Trophoblast cell (in vitro differentiated cells and primary cell): ENCODE data around the gene AATK.

Experiments
- DNase-seq, 2 donors: peaks; one replicate each; pipeline ENCODE4 v3.0.0-alpha.2; 2016
- H2AFZ ChIP-seq: 2 replicates; pipeline ENCODE4 v1.6.1; 2013; ENCODE audit warnings: low read length, moderate library complexity, mild to moderate bottlenecking; ENCODE audit not compliant: insufficient read depth, poor library complexity
- H2AK5ac ChIP-seq: 2 replicates; pipeline ENCODE4 v1.6.1; 2013; ENCODE audit warnings: mild to moderate bottlenecking, low read length
- H2BK120ac ChIP-seq: 2 replicates; pipeline ENCODE4 v1.6.1; 2013; ENCODE audit warnings: low read length, mild to moderate bottlenecking, moderate library complexity; ENCODE audit not compliant: insufficient read depth, poor library complexity
- H2BK12ac ChIP-seq: 2 replicates; pipeline ENCODE4 v1.6.1; 2013; ENCODE audit warnings: mild to moderate bottlenecking, low read length, moderate library complexity
- H2BK5ac ChIP-seq: 2 replicates; pipeline ENCODE4 v1.6.1; 2013; ENCODE audit warnings: low read length, low read depth, moderate library complexity, mild to moderate bottlenecking; ENCODE audit not compliant: poor library complexity
- H3K14ac ChIP-seq: 2 replicates; pipeline ENCODE4 v1.6.1; 2013; ENCODE audit warnings: mild to moderate bottlenecking, low read length
- H3K18ac ChIP-seq: 2 replicates; pipeline ENCODE4 v1.6.1; 2013; ENCODE audit warnings: mild to moderate bottlenecking, low read length
- H3K23ac ChIP-seq: 2 replicates; pipeline ENCODE4 v1.6.1; 2013; ENCODE audit warnings: low read length
- H3K27ac ChIP-seq: 2 replicates; pipeline ENCODE4 v1.5.1; 2013; ENCODE audit warnings: low read depth, mild to moderate bottlenecking, inconsistent platforms, low read length, moderate library complexity
- H3K27me3 ChIP-seq: 2 replicates; pipeline ENCODE4 v1.6.1; 2013; ENCODE audit warnings: inconsistent platforms, mild to moderate bottlenecking, low read length, moderate library complexity; ENCODE audit not compliant: insufficient read depth
- H3K36me3 ChIP-seq, 2 experiments: 1 replicate in 1 of 2; 2 replicates in 1 of 2; pipeline ENCODE4 v1.6.1; 2013; ENCODE audit warnings: low read length in 2 of 2, mild to moderate bottlenecking in 2 of 2, moderate library complexity in 1 of 2; ENCODE audit not compliant: insufficient read depth in 2 of 2, control insufficient read depth in 1 of 2
- H3K4ac ChIP-seq: 2 replicates; pipeline ENCODE4 v1.6.1; 2013; ENCODE audit warnings: low read depth, mild to moderate bottlenecking, low read length, moderate library complexity
- H3K4me1 ChIP-seq, 2 experiments: 1 replicate in 1 of 2; 2 replicates in 1 of 2; pipeline ENCODE4 v1.6.1; 2013; ENCODE audit warnings: low read length in 2 of 2, mild to moderate bottlenecking in 2 of 2, moderate library complexity in 1 of 2; ENCODE audit not compliant: insufficient read depth in 2 of 2, control insufficient read depth in 1 of 2
- H3K4me2 ChIP-seq: 2 replicates; pipeline ENCODE4 v1.6.1; 2013; ENCODE audit warnings: inconsistent platforms, mild to moderate bottlenecking, low read length, moderate library complexity
- H3K4me3 ChIP-seq: 2 replicates; pipeline ENCODE4 v1.5.1; 2013; ENCODE audit warnings: mild to moderate bottlenecking, low read depth, low read length, inconsistent platforms
- H3K79me1 ChIP-seq: one replicate; pipeline ENCODE4 v1.6.1; 2013; ENCODE audit warnings: low read length
- H3K79me2 ChIP-seq: 2 replicates; pipeline ENCODE4 v1.6.1; 2013; ENCODE audit warnings: low read length, mild to moderate bottlenecking; ENCODE audit not compliant: control insufficient read depth, insufficient read depth, poor library complexity
- H3K9ac ChIP-seq: 2 replicates; pipeline ENCODE4 v1.6.1; 2013; ENCODE audit warnings: mild to moderate bottlenecking, low read length
- H3K9me3 ChIP-seq: 2 replicates; pipeline ENCODE4 v1.6.1; 2013; ENCODE audit warnings: low read depth, mild to moderate bottlenecking, control low read depth, inconsistent platforms, low read length; ENCODE audit not compliant: insufficient read depth
- H4K12ac ChIP-seq: 2 replicates; pipeline ENCODE4 v1.6.1; 2013; ENCODE audit warnings: low read depth, mild to moderate bottlenecking, low read length, moderate library complexity
- H4K8ac ChIP-seq: 2 replicates; pipeline ENCODE4 v1.6.1; 2013; ENCODE audit warnings: low read depth, mild to moderate bottlenecking, low read length, moderate library complexity
- H4K91ac ChIP-seq: one replicate; pipeline ENCODE4 v1.6.1; 2013; ENCODE audit warnings: low read depth, mild to moderate bottlenecking, low read length, moderate library complexity
- WGBS: extraction: QIAGEN DNeasy Blood & Tissue Kit; methylation state at CpG from one replicate; pipeline ENCODE4 v1.1.7; 2013; ENCODE audit warnings: missing lambda C conversion rate; ENCODE audit not compliant: insufficient read length, insufficient coverage; ENCODE audit errors: extremely low coverage; 5-methylcytosine and 5-hydroxymethylcytosine counted together

Gene AATK

GRCh38 chr17:81120695-81121621, 45.1 kb downstream of the AATK start:
- H3K27ac ChIP-seq: no peak overlapping the region
- H4K91ac ChIP-seq: no peak overlapping the region
- H3K18ac ChIP-seq: no peak overlapping the region
- H2AFZ ChIP-seq: no peak overlapping the region
- no peak overlapping the region for H4K8ac ChIP-seq
- peaks cover 2% of the 10 kb centered on the region for H3K79me2 ChIP-seq
- no peak overlapping the region for H3K4me2 ChIP-seq
- DNase-seq: no peak
- H2BK120ac ChIP-seq: no peak overlapping the region
- H2BK5ac ChIP-seq: no peak overlapping the region
- H3K79me1 ChIP-seq: peaks cover 3% of the 10 kb centered on the region
- H3K4ac ChIP-seq: no peak overlapping the region
- no peak overlapping the region for H2AK5ac ChIP-seq
- peaks cover 8 to 14% of the 10 kb centered on the region in 2 experiments for H3K4me1 ChIP-seq
- peaks cover 5% of the 10 kb centered on the region for H3K27me3 ChIP-seq
- peaks cover 0 to 7% of the 10 kb centered on the region in 2 experiments for H3K36me3 ChIP-seq
- no peak overlapping the region for H4K12ac ChIP-seq
- no peak overlapping the region for H3K9ac ChIP-seq
- no peak overlapping the region for H3K4me3 ChIP-seq
- H2BK12ac ChIP-seq: no peak overlapping the region
- no peak overlapping the region for H3K14ac ChIP-seq
- WGBS: no CpG with 5 or more reads among the region's 45 CpGs
- H3K23ac ChIP-seq: no peak overlapping the region
- H3K9me3 ChIP-seq: peaks cover 9% of the 10 kb centered on the region

DNA sequence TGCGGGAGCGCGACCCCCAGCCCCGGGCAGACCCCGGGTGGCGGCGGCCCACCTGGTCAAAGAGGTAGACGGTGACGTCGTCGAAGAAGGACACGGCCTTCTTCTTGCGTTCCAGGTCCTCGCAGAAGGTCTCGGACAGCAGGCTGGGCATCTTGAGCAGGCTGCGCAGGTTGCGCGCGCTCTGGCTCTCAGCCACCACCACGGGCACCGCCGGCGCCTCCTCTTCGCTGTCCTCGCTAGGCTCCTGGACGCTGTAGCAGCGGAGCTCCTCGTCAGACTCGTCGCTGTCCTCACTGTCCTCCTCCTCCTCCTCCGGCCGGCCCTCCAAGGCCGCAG, 45.9 kb downstream of the AATK start:
- Histone ChIP-seq H3K27ac (no peak overlapping the region), H2BK120ac (no peak overlapping the region), H3K9ac (no peak overlapping the region), H3K14ac (no peak overlapping the region), H3K9me3 (peaks cover 9% of the 10 kb centered on the region), H3K4me2 (no peak overlapping the region), H2BK5ac (no peak overlapping the region), H3K18ac (no peak overlapping the region), H3K4me3 (peak overlapping the region; percentile 43), H3K36me3 (peaks cover 2 to 8% of the 10 kb centered on the region in 2 experiments), H4K8ac (no peak overlapping the region), H3K79me1 (peaks cover 3% of the 10 kb centered on the region), H3K4ac (no peak overlapping the region), H3K23ac (no peak overlapping the region), H3K27me3 (peaks cover 5% of the 10 kb centered on the region), H2AFZ (no peak overlapping the region), H4K91ac (no peak overlapping the region), H3K79me2 (peaks cover 2% of the 10 kb centered on the region), H2AK5ac (no peak overlapping the region), H3K4me1 (peaks cover 8 to 14% of the 10 kb centered on the region in 2 experiments), H4K12ac (no peak overlapping the region), H2BK12ac (no peak overlapping the region)
- WGBS: no CpG with 5 or more reads among the region's 33 CpGs
- peak in 1 of 2 donors; percentile 47 for DNase-seq

DNA sequence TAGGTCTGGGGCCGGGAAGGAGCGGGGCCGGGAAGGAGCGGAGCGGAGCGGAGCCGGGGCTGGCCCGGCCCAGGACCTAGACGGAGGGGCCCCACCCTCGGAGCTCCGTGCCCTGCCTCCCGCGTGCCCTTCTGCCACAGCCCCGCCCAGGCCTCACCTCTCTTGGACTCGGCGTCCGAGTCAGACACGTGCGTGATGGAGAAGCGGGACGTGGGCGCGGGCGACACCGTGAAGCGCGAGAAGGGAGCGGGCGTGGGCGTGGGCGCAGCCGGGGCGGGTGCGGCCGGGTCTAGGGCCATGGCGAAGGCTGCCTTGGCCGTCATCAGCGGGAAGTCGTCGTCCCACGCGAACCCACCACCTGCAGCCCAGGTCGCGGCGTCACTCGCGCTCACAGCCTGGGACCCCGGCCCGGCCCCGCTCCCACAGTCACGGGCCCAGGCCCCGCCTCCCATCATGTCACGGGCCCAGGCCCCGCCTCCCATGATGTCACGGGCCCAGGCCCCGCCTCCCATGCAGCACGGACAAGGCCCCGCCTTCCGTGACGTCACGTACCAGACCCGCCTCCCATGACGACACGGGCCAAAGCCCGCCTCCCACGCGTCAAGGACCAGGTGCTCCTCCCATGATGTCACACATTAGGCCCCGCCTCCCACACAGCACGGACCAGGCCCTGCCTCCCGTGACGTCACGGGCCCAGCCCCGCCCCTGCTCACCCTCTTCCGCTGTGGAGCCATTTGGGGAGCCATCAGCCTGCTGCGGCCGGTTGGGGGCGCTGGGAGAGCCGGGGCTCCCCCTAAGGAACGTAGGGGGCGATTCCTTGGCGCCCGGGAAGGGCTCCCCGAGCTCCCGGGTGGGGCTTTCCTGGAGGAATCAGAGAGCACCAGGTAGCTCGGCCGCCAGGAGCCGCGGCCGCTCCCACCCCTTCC, 46.5 kb downstream of the AATK start:
- peak overlapping the region; percentile 69 for H3K4me3 ChIP-seq
- H3K23ac ChIP-seq: no peak overlapping the region
- H4K8ac ChIP-seq: no peak overlapping the region
- H2AFZ ChIP-seq: peak overlapping the region; percentile 63
- H3K27me3 ChIP-seq: peaks cover 5% of the 10 kb centered on the region
- H2AK5ac ChIP-seq: no peak overlapping the region
- no CpG with 5 or more reads among the region's 89 CpGs for WGBS
- H3K9ac ChIP-seq: no peak overlapping the region
- peaks cover 7 to 8% of the 10 kb centered on the region in 2 experiments for H3K36me3 ChIP-seq
- H2BK120ac ChIP-seq: no peak overlapping the region
- H4K91ac ChIP-seq: no peak overlapping the region
- peaks cover 7% of the 10 kb centered on the region for H3K9me3 ChIP-seq
- H3K14ac ChIP-seq: peak overlapping the region; percentile 70
- H3K79me1 ChIP-seq: peaks cover 3% of the 10 kb centered on the region
- H2BK5ac ChIP-seq: no peak overlapping the region
- peak overlapping the region; percentile 37 for H3K18ac ChIP-seq
- H3K4me2 ChIP-seq: peak overlapping the region; percentile 64
- no peak overlapping the region for H3K27ac ChIP-seq
- H4K12ac ChIP-seq: peak overlapping the region; percentile 48
- H3K79me2 ChIP-seq: peaks cover 2% of the 10 kb centered on the region
- peak overlapping the region; percentile 37 for H3K4ac ChIP-seq
- no peak overlapping the region for H2BK12ac ChIP-seq
- H3K4me1 ChIP-seq: peaks cover 8 to 14% of the 10 kb centered on the region in 2 experiments
- DNase-seq: peak; percentile 93 to 94
